ENCODE data around the gene KIF12. TPM values are rescaled to one million over a fixed set of nuclear protein-coding genes. Genes with fewer than 3 reads are reported as not detected.

The KIF12 gene
- total and polyA plus RNA-seq, 2 of the 13 experiments (the other 11 are each of a cell fraction or from before 2014, with no cell fraction given) = 1.8 to 12.5 TPM

DNA sequence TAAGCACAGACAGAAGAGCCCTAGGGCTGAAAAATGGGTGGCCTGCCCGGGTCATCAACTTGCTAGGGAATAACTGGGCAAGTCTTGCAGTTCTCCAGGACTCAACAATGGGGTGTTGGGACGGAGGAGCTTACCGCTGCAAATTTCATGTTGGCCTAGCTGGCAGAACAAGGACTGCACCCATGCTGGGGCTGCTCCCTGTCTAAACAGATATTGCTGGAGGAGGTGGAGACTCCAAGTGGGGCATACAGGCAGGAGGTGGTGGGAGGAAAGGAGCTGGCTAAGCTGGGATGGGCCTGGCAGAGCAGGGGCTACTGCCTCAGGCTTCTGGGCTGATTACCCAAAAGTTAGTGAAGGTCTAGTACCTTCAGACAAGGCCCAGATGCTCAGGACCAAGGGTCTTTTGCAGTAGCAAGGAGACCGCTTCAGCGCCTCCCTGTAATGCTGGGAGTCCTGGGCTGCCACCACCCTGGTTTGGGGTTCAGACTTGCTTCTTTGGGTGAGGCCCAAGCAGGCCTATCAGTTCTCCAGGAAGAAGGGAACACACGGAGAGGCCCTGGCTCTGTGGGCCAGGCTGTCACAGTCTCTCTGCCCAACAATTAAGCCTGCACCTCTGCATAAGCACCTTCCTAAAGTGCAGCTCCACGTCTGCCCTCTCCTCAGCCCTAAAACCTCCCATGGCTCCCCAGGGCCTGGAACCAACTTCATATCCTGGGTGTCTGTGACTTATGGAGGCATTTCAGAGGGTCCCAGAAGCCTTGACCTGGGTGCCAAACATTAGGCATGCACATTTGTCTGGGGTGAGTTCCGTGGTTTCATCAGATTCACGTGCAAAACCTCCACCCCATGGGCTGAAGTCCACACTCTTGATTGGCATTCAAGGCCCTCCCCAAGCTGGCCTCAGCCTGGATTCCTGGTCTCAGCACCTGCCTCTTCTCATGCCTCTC is 24.2 kb upstream of the KIF12 start (continued):
- TF ChIP-seq, protein P1, sequence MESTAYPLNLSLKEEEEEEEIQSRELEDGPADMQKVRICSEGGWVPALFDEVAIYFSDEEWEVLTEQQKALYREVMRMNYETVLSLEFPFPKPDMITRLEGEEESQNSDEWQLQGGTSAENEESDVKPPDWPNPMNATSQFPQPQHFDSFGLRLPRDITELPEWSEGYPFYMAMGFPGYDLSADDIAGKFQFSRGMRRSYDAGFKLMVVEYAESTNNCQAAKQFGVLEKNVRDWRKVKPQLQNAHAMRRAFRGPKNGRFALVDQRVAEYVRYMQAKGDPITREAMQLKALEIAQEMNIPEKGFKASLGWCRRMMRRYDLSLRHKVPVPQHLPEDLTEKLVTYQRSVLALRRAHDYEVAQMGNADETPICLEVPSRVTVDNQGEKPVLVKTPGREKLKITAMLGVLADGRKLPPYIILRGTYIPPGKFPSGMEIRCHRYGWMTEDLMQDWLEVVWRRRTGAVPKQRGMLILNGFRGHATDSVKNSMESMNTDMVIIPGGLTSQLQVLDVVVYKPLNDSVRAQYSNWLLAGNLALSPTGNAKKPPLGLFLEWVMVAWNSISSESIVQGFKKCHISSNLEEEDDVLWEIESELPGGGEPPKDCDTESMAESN (CRISPR knock-in tag; conservative IDR thresholded peaks at IDR 0.05) = peak; percentile 73; the same call in 1 of the 2 replicates
- TF ChIP-seq ZBTB21 (CRISPR knock-in tag; IDR thresholded peaks at IDR 0.05) (no peak), ZNF577 (CRISPR knock-in tag; IDR thresholded peaks at IDR 0.05; ENCODE audit: borderline replicate concordance, low read depth) (no peak), FOXO1 (CRISPR knock-in tag; IDR thresholded peaks at IDR 0.05) (peak; percentile 37; the same call in 1 of the 2 replicates), ZNF790 (CRISPR knock-in tag; IDR thresholded peaks at IDR 0.05; ENCODE audit: borderline replicate concordance) (no peak), SIN3B (IDR thresholded peaks at IDR 0.05; ENCODE audit: low read length) (no peak), FOSL1 (CRISPR knock-in tag; IDR thresholded peaks at IDR 0.05; ENCODE audit: borderline replicate concordance) (no peak), MXD4 (CRISPR knock-in tag; IDR thresholded peaks at IDR 0.05) (no peak), HIVEP1 (CRISPR knock-in tag; IDR thresholded peaks at IDR 0.05) (no peak), HMGA1 (CRISPR knock-in tag; conservative IDR thresholded peaks at IDR 0.05) (no peak), ARNTL (CRISPR knock-in tag; IDR thresholded peaks at IDR 0.05) (no peak; the same call in 1 of the 2 replicates), ZNF207 (IDR thresholded peaks at IDR 0.05; ENCODE audit: borderline replicate concordance) (no peak), YY1 (IDR thresholded peaks at IDR 0.05; ENCODE audit: insufficient read depth, insufficient replicate concordance, low read depth, low read length) (peak; percentile 13), LCORL (IDR thresholded peaks at IDR 0.05) (no peak), LCORL (CRISPR knock-in tag; IDR thresholded peaks at IDR 0.05) (peak; percentile 78)
- TF ChIP-seq, protein P2, sequence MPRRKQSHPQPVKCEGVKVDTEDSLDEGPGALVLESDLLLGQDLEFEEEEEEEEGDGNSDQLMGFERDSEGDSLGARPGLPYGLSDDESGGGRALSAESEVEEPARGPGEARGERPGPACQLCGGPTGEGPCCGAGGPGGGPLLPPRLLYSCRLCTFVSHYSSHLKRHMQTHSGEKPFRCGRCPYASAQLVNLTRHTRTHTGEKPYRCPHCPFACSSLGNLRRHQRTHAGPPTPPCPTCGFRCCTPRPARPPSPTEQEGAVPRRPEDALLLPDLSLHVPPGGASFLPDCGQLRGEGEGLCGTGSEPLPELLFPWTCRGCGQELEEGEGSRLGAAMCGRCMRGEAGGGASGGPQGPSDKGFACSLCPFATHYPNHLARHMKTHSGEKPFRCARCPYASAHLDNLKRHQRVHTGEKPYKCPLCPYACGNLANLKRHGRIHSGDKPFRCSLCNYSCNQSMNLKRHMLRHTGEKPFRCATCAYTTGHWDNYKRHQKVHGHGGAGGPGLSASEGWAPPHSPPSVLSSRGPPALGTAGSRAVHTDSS (CRISPR knock-in tag; conservative IDR thresholded peaks at IDR 0.05) = no peak
- TF ChIP-seq, protein P3, sequence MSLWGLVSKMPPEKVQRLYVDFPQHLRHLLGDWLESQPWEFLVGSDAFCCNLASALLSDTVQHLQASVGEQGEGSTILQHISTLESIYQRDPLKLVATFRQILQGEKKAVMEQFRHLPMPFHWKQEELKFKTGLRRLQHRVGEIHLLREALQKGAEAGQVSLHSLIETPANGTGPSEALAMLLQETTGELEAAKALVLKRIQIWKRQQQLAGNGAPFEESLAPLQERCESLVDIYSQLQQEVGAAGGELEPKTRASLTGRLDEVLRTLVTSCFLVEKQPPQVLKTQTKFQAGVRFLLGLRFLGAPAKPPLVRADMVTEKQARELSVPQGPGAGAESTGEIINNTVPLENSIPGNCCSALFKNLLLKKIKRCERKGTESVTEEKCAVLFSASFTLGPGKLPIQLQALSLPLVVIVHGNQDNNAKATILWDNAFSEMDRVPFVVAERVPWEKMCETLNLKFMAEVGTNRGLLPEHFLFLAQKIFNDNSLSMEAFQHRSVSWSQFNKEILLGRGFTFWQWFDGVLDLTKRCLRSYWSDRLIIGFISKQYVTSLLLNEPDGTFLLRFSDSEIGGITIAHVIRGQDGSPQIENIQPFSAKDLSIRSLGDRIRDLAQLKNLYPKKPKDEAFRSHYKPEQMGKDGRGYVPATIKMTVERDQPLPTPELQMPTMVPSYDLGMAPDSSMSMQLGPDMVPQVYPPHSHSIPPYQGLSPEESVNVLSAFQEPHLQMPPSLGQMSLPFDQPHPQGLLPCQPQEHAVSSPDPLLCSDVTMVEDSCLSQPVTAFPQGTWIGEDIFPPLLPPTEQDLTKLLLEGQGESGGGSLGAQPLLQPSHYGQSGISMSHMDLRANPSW (CRISPR knock-in tag; IDR thresholded peaks at IDR 0.05; ENCODE audit: borderline replicate concordance) = no peak
- TF ChIP-seq, protein P4, sequence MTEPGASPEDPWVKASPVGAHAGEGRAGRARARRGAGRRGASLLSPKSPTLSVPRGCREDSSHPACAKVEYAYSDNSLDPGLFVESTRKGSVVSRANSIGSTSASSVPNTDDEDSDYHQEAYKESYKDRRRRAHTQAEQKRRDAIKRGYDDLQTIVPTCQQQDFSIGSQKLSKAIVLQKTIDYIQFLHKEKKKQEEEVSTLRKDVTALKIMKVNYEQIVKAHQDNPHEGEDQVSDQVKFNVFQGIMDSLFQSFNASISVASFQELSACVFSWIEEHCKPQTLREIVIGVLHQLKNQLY (CRISPR knock-in tag; IDR thresholded peaks at IDR 0.05) = peak; percentile 90
- TF ChIP-seq, protein P5, sequence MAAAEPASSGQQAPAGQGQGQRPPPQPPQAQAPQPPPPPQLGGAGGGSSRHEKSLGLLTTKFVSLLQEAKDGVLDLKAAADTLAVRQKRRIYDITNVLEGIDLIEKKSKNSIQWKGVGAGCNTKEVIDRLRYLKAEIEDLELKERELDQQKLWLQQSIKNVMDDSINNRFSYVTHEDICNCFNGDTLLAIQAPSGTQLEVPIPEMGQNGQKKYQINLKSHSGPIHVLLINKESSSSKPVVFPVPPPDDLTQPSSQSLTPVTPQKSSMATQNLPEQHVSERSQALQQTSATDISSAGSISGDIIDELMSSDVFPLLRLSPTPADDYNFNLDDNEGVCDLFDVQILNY (CRISPR knock-in tag; conservative IDR thresholded peaks at IDR 0.05) = no peak
